A549 treated with DMSO at 1 μM for 4 hours (cell line): ENCODE measurements around the gene CDC73. TPM values are rescaled to one million over a fixed set of nuclear protein-coding genes. Genes with fewer than 3 reads are reported as not detected.

Experiments used
- total RNA-seq: library from RNA; stranded (reverse); fragments of 200-300 nt; extraction: Qiagen RNA extraction; gene quantifications from 5 replicates; pipeline ENCODE4 v1.2.3, GENCODE V29; 2022; ENCODE audit warnings: low read depth

CDC73 gene
- 28.8 to 41.5 TPM (median 34.1 TPM) in 5 replicates for total RNA-seq

GRCh38 chr1:193121616-193122593 lies at the start of gene CDC73:
CDC73 (plus strand) TSS chr1:193122031; CDS start chr1:193122201, 170 bp downstream.

GRCh38 chr1:193104907-193105820 lies 16.7 kb upstream of the CDC73 start, which contains the start of gene GLRX2:
GLRX2 (minus strand) TSS chr1:193105414; CDS start chr1:193105382, 32 bp downstream.

GRCh38 chr1:193185901-193186731 lies 64.3 kb downstream of the CDC73 start, which contains the start of gene B3GALT2:
B3GALT2 (minus strand) TSS chr1:193186613; CDS start chr1:193181562, 5,051 bp downstream.

Other genes with a start within 250 kb of the CDC73 start
- gene UCHL5, start 62.7 kb upstream of the CDC73 start, total RNA-seq: 39.8 to 52.7 TPM (median 45.4 TPM) in 5 replicates
- 24.7 to 35.3 TPM (median 32.1 TPM) in 5 replicates for gene RO60, start 62.4 kb upstream of the CDC73 start, total RNA-seq
- gene GLRX2, start 16.6 kb upstream of the CDC73 start, total RNA-seq: 42.0 to 54.5 TPM (median 51.5 TPM) in 5 replicates
- not detected in 5 replicates for gene B3GALT2, start 64.6 kb downstream of the CDC73 start, total RNA-seq